ENCODE results near the gene TBCCD1.

TBCCD1 gene

DNA sequence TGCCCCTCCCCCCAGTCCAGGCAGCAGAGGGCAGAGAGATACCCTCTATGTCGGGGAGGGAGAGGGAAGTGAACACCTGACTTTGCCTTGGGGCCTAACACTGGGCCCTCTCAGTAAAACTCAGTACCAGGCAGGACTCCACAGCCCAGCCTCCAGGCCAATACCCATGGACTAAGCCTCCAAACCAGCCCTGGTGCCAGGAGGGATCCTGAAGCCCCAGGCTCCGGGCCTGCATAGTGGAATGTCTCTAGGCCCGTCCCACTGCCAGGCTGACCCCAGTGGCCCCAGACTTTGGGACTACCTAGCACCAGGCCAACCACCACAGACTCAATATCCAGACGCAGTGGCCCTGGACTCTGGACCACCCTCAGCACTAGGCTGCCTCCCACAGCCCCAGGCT lies 69.5 kb downstream of the TBCCD1 start:
- Histone ChIP-seq H3K27me3 (ENCODE audit: control insufficient read depth in 2 of 2, insufficient read depth in 2 of 2, low read length in 2 of 2) (no peaks in the 10 kb centered on the region), H3K4me3 (ENCODE audit: low read length in 2 of 2) (no peak overlapping the region), H3K27ac (ENCODE audit: low read depth in 2 of 2, low read length in 2 of 2) (no peak overlapping the region), H3K9me3 (ENCODE audit: control insufficient read depth in 2 of 2, low read length in 2 of 2) (no peaks in the 10 kb centered on the region), H3K4me1 (ENCODE audit: control insufficient read depth in 2 of 2, insufficient read depth in 2 of 2, low read length in 2 of 2) (peaks cover 0 to 3% of the 10 kb centered on the region in 2 donors), H3K36me3 (ENCODE audit: control insufficient read depth in 2 of 2, insufficient read depth in 2 of 2, low read length in 2 of 2) (no peaks in the 10 kb centered on the region), H3K9ac (ENCODE audit: low read depth in 1 of 2, low read length in 2 of 2) (no peak overlapping the region)

DNA sequence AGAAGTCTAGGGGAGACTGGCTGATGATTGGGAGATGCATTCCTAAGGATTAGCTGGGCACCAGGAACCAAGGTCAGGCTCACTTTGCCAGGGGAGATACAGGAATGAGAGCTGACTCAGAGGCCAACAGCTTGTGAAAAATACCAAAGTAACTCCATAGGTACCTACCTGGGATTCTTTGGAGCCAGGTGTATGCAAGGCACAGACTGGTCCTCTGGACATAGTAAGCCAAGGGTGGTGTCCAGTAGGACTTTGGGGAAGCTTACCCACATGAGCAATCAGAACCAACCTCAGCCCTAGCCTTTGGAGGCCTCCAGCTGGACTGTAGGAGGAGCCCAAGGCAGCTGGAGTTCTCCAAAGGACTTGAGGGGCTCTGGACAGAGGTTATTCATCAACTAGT lies 70.5 kb downstream of the TBCCD1 start:
- peaks cover 0 to 3% of the 10 kb centered on the region in 2 donors for H3K4me1 ChIP-seq (ENCODE audit: control insufficient read depth in 2 of 2, insufficient read depth in 2 of 2, low read length in 2 of 2)
- H3K27ac ChIP-seq (ENCODE audit: low read depth in 2 of 2, low read length in 2 of 2), result no peak overlapping the region
- no peaks in the 10 kb centered on the region for H3K9me3 ChIP-seq (ENCODE audit: control insufficient read depth in 2 of 2, low read length in 2 of 2)
- no peak overlapping the region for H3K4me3 ChIP-seq (ENCODE audit: low read length in 2 of 2)
- H3K9ac ChIP-seq (ENCODE audit: low read depth in 1 of 2, low read length in 2 of 2), result no peak overlapping the region
- no peaks in the 10 kb centered on the region for H3K36me3 ChIP-seq (ENCODE audit: control insufficient read depth in 2 of 2, insufficient read depth in 2 of 2, low read length in 2 of 2)
- no peaks in the 10 kb centered on the region for H3K27me3 ChIP-seq (ENCODE audit: control insufficient read depth in 2 of 2, insufficient read depth in 2 of 2, low read length in 2 of 2)

Measured in mucosa of rectum (tissue), 2 donors.